ENCODE measurements around the gene MRPS26. TPM values are rescaled to one million over a fixed set of nuclear protein-coding genes. Genes with fewer than 3 reads are reported as not detected.

Gene MRPS26
- total RNA-seq, 1 donor from 2014 or later, result 27.3 TPM

- DNase-seq (ENCODE audit: low read depth), result no peak
- H3K4me3 ChIP-seq (ENCODE audit: insufficient read depth, low read depth, low read length), result no peak overlapping the region
- H3K79me2 ChIP-seq (ENCODE audit: insufficient read depth, low read length), result peaks cover 4% of the 10 kb centered on the region
- H4K20me1 ChIP-seq (ENCODE audit: insufficient read depth, low read length), result no peaks in the 10 kb centered on the region
- Mint-ChIP-seq H3K9me3 (ENCODE audit: unreplicated experiment) (no peaks in the 10 kb centered on the region), H3K4me1 (ENCODE audit: low read depth, unreplicated experiment) (peaks cover 8% of the 10 kb centered on the region), H3K27ac (ENCODE audit: unreplicated experiment) (peak overlapping the region; percentile 26), H3K4me3 (ENCODE audit: unreplicated experiment) (no peak overlapping the region), H3K27me3 (ENCODE audit: low read depth, unreplicated experiment) (no peaks in the 10 kb centered on the region), H3K36me3 (ENCODE audit: low read depth, unreplicated experiment) (peaks cover 22% of the 10 kb centered on the region)
- H3K27me3 ChIP-seq (ENCODE audit: insufficient read depth, low read length), result no peaks in the 10 kb centered on the region
- no peak overlapping the region for H2AFZ ChIP-seq (ENCODE audit: low read depth, low read length)
- H3K27ac ChIP-seq (ENCODE audit: low read depth, low read length), result no peak overlapping the region
- no peaks in the 10 kb centered on the region for H3K9me3 ChIP-seq (ENCODE audit: insufficient read depth, low read depth, low read length)
- peaks cover 7% of the 10 kb centered on the region for H3K36me3 ChIP-seq (ENCODE audit: insufficient read depth, low read length)
- TF ChIP-seq CTCF (IDR thresholded peaks at IDR 0.05; ENCODE audit: insufficient read depth, low read depth, low read length), result no peak
- TF ChIP-seq EZH2 (IDR thresholded peaks at IDR 0.05; ENCODE audit: insufficient read depth, low read length), result no peak
- peaks cover 13% of the 10 kb centered on the region for H3K4me1 ChIP-seq (ENCODE audit: insufficient read depth, low read length)
- H3K9ac ChIP-seq (ENCODE audit: low read length), result no peak overlapping the region
- peak overlapping the region; percentile 71 for H3K4me2 ChIP-seq (ENCODE audit: low read length)
- no peak for FAIRE-seq
Observed at GRCh38 chr20:3041854-3042409, 3.9 kb upstream of the MRPS26 start.

GRCh38 chr20:3042625-3043024 is 3.2 kb upstream of the MRPS26 start:
- Histone ChIP-seq H3K27me3 (ENCODE audit: insufficient read depth, low read length) (no peaks in the 10 kb centered on the region), H3K9ac (ENCODE audit: low read length) (no peak overlapping the region), H3K27ac (ENCODE audit: low read depth, low read length) (no peak overlapping the region), H2AFZ (ENCODE audit: low read depth, low read length) (no peak overlapping the region), H3K4me2 (ENCODE audit: low read length) (no peak overlapping the region), H3K9me3 (ENCODE audit: insufficient read depth, low read depth, low read length) (no peaks in the 10 kb centered on the region), H3K79me2 (ENCODE audit: insufficient read depth, low read length) (peaks cover 9% of the 10 kb centered on the region), H4K20me1 (ENCODE audit: insufficient read depth, low read length) (peaks cover 3% of the 10 kb centered on the region), H3K4me1 (ENCODE audit: insufficient read depth, low read length) (peaks cover 15% of the 10 kb centered on the region), H3K4me3 (ENCODE audit: insufficient read depth, low read depth, low read length) (no peak overlapping the region), H3K36me3 (ENCODE audit: insufficient read depth, low read length) (peaks cover 4% of the 10 kb centered on the region)
- no peaks in the 10 kb centered on the region for H3K27me3 Mint-ChIP-seq (ENCODE audit: low read depth, unreplicated experiment)
- no peaks in the 10 kb centered on the region for H3K9me3 Mint-ChIP-seq (ENCODE audit: unreplicated experiment)
- peaks cover 8% of the 10 kb centered on the region for H3K4me1 Mint-ChIP-seq (ENCODE audit: low read depth, unreplicated experiment)
- no peak overlapping the region for H3K27ac Mint-ChIP-seq (ENCODE audit: unreplicated experiment)
- DNase-seq (ENCODE audit: low read depth) (no peak), FAIRE-seq (no peak)
- TF ChIP-seq CTCF (IDR thresholded peaks at IDR 0.05; ENCODE audit: insufficient read depth, low read depth, low read length) (no peak), EZH2 (IDR thresholded peaks at IDR 0.05; ENCODE audit: insufficient read depth, low read length) (no peak)
- H3K4me3 Mint-ChIP-seq (ENCODE audit: unreplicated experiment), result no peak overlapping the region
- peaks cover 22% of the 10 kb centered on the region for H3K36me3 Mint-ChIP-seq (ENCODE audit: low read depth, unreplicated experiment)

GRCh38 chr20:3043322-3043721 is 2.5 kb upstream of the MRPS26 start, which contains the start of gene GNRH2:
Gene GNRH2, plus strand, starts transcription at chr20:3043622. Its CDS starts 793 bp downstream, at chr20:3044415.
- DNase-seq (ENCODE audit: low read depth) (no peak), FAIRE-seq (no peak)
- Mint-ChIP-seq H3K4me1 (ENCODE audit: low read depth, unreplicated experiment) (peaks cover 8% of the 10 kb centered on the region), H3K36me3 (ENCODE audit: low read depth, unreplicated experiment) (peaks cover 23% of the 10 kb centered on the region), H3K9me3 (ENCODE audit: unreplicated experiment) (no peaks in the 10 kb centered on the region), H3K27ac (ENCODE audit: unreplicated experiment) (no peak within 1 kb of the TSS), H3K27me3 (ENCODE audit: low read depth, unreplicated experiment) (no peaks in the 10 kb centered on the region), H3K4me3 (ENCODE audit: unreplicated experiment) (no peak within 1 kb of the TSS)
- H3K9ac ChIP-seq (ENCODE audit: low read length), result no peak within 1 kb of the TSS
- no peak within 1 kb of the TSS for H3K4me2 ChIP-seq (ENCODE audit: low read length)
- H3K27me3 ChIP-seq (ENCODE audit: insufficient read depth, low read length), result no peaks in the 10 kb centered on the region
- no peaks in the 10 kb centered on the region for H3K9me3 ChIP-seq (ENCODE audit: insufficient read depth, low read depth, low read length)
- peaks cover 10% of the 10 kb centered on the region for H3K79me2 ChIP-seq (ENCODE audit: insufficient read depth, low read length)
- no peak within 1 kb of the TSS for H2AFZ ChIP-seq (ENCODE audit: low read depth, low read length)
- no peak within 1 kb of the TSS for H3K27ac ChIP-seq (ENCODE audit: low read depth, low read length)
- H4K20me1 ChIP-seq (ENCODE audit: insufficient read depth, low read length), result peaks cover 5% of the 10 kb centered on the region
- no peak for TF ChIP-seq EZH2 (IDR thresholded peaks at IDR 0.05; ENCODE audit: insufficient read depth, low read length)
- TF ChIP-seq CTCF (IDR thresholded peaks at IDR 0.05; ENCODE audit: insufficient read depth, low read depth, low read length), result no peak
- H3K36me3 ChIP-seq (ENCODE audit: insufficient read depth, low read length), result peaks cover 11% of the 10 kb centered on the region
- H3K4me1 ChIP-seq (ENCODE audit: insufficient read depth, low read length), result peaks cover 15% of the 10 kb centered on the region
- no peak within 1 kb of the TSS for H3K4me3 ChIP-seq (ENCODE audit: insufficient read depth, low read depth, low read length)
